Fibroblast of upper back skin (primary cell): Measurements from ENCODE around the gene EMILIN3.

Experiments
- DNase-seq: peaks from one replicate; pipeline ENCODE4 v3.0.0-alpha.2; 2013

The EMILIN3 gene

GRCh38 chr20:41344938-41345728, 21.5 kb downstream of the EMILIN3 start:
- no peak for DNase-seq

GRCh38 chr20:41344477-41344876, 22.1 kb downstream of the EMILIN3 start:
- no peak for DNase-seq

GRCh38 chr20:41342474-41343464, 23.8 kb downstream of the EMILIN3 start:
- DNase-seq: no peak

GRCh38 chr20:41340327-41341055, 26.1 kb downstream of the EMILIN3 start, which contains the start of gene LPIN3:
TSS of gene LPIN3 (plus strand) at chr20:41340821. CDS start at chr20:41345804, 4,983 bp downstream.
- DNase-seq: peak; percentile 84

GRCh38 chr20:41339957-41340326, 26.7 kb downstream of the EMILIN3 start:
- peak; percentile 60 for DNase-seq

GRCh38 chr20:41336711-41337492, 29.7 kb downstream of the EMILIN3 start:
- no peak for DNase-seq

GRCh38 chr20:41335591-41335990, 31.0 kb downstream of the EMILIN3 start:
- DNase-seq: no peak

- no peak for DNase-seq
Observed at GRCh38 chr20:41334443-41335421, 31.9 kb downstream of the EMILIN3 start.

- no peak for DNase-seq
Observed at GRCh38 chr20:41334036-41334435, 32.6 kb downstream of the EMILIN3 start.

- DNase-seq: no peak
Observed at GRCh38 chr20:41331731-41332130, 34.9 kb downstream of the EMILIN3 start.

GRCh38 chr20:41330941-41331340, 35.7 kb downstream of the EMILIN3 start:
- no peak for DNase-seq

- peak; percentile 75 for DNase-seq
Observed at GRCh38 chr20:41330343-41330720, 36.3 kb downstream of the EMILIN3 start.

GRCh38 chr20:41329435-41330342, 36.9 kb downstream of the EMILIN3 start:
- peak; percentile 98 for DNase-seq

GRCh38 chr20:41327178-41327577, 39.4 kb downstream of the EMILIN3 start:
- DNase-seq: no peak

GRCh38 chr20:41320976-41321375, 45.6 kb downstream of the EMILIN3 start:
- DNase-seq: no peak

- no peak for DNase-seq
Observed at GRCh38 chr20:41320441-41320840, 46.2 kb downstream of the EMILIN3 start.

GRCh38 chr20:41318271-41318649, 48.4 kb downstream of the EMILIN3 start:
- no peak for DNase-seq

- peak; percentile 97 for DNase-seq
Observed at GRCh38 chr20:41317546-41318270, 48.9 kb downstream of the EMILIN3 start, which contains the start of gene ZHX3. TSS of gene ZHX3 (minus strand) at chr20:41317731. CDS start at chr20:41204916, 112,815 bp downstream.
